Upper lobe of right lung (tissue), 1 donor: ENCODE results near the gene PLCZ1. TPM values are rescaled to one million over a fixed set of nuclear protein-coding genes. Genes with fewer than 3 reads are reported as not detected.

Source experiments
- ATAC-seq: fragments of 200-7000 bp; cut with Tn5 transposase; one replicate; pipeline ENCODE4 v1.9.1; 2020; ENCODE audit warnings: mild to moderate bottlenecking, moderate library complexity
- DNase-seq: peaks from one replicate; pipeline ENCODE4 v3.0.0-alpha.2; 2020
- H3K27ac ChIP-seq: fragments of 200-600 bp; one replicate; pipeline ENCODE4 v1.8.0; 2022
- H3K27me3 ChIP-seq: fragments of 200-600 bp; one replicate; pipeline ENCODE4 v1.8.0; 2022; ENCODE audit warnings: mild to moderate bottlenecking
- H3K36me3 ChIP-seq: fragments of 200-600 bp; one replicate; pipeline ENCODE4 v1.8.0; 2022
- H3K4me1 ChIP-seq: fragments of 200-600 bp; one replicate; pipeline ENCODE4 v1.8.0; 2022
- H3K4me3 ChIP-seq: fragments of 200-600 bp; one replicate; pipeline ENCODE4 v1.8.0; 2022; ENCODE audit warnings: mild to moderate bottlenecking
- H3K9me3 ChIP-seq: fragments of 200-600 bp; one replicate; pipeline ENCODE4 v1.8.0; 2022
- intact Hi-C: fragments of 100-400 bp; cut with DNase I; formaldehyde crosslinking; loops from one replicate; pipeline ENCODE4 v1.11.0; 2022
- total RNA-seq: library from RNA; stranded (reverse); fragmentation: NEBNext Ultra II Directional; extraction: Animal tissue kit (Norgen Biotek cat#: 25700); gene quantifications from one replicate; pipeline ENCODE4 v1.2.1, GENCODE V29; 2021
- TF ChIP-seq, protein P1 (sequence below): fragments of 200-600 bp; IDR thresholded peaks from one replicate; pipeline ENCODE4 v1.8.0; 2022; ENCODE audit warnings: antibody characterized with exemption
- donor health status: DM: no; HTN: yes; CAD: no; lungs with severe emphysema.

The PLCZ1 gene
- total RNA-seq, 1 donor from 2014 or later, result not detected

- Histone ChIP-seq H3K9me3 (no peaks in the 10 kb centered on the region), H3K27me3 (no peaks in the 10 kb centered on the region), H3K4me1 (no peaks in the 10 kb centered on the region), H3K4me3 (no peak overlapping the region), H3K27ac (no peak overlapping the region), H3K36me3 (no peaks in the 10 kb centered on the region)
- no peak for ATAC-seq
- TF ChIP-seq, protein P1, sequence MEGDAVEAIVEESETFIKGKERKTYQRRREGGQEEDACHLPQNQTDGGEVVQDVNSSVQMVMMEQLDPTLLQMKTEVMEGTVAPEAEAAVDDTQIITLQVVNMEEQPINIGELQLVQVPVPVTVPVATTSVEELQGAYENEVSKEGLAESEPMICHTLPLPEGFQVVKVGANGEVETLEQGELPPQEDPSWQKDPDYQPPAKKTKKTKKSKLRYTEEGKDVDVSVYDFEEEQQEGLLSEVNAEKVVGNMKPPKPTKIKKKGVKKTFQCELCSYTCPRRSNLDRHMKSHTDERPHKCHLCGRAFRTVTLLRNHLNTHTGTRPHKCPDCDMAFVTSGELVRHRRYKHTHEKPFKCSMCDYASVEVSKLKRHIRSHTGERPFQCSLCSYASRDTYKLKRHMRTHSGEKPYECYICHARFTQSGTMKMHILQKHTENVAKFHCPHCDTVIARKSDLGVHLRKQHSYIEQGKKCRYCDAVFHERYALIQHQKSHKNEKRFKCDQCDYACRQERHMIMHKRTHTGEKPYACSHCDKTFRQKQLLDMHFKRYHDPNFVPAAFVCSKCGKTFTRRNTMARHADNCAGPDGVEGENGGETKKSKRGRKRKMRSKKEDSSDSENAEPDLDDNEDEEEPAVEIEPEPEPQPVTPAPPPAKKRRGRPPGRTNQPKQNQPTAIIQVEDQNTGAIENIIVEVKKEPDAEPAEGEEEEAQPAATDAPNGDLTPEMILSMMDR, result no peak
- intact Hi-C loops, result no loop called here
- DNase-seq, result no peak
Measured at GRCh38 chr12:18719922-18720510, 17.8 kb downstream of the PLCZ1 start.

DNA sequence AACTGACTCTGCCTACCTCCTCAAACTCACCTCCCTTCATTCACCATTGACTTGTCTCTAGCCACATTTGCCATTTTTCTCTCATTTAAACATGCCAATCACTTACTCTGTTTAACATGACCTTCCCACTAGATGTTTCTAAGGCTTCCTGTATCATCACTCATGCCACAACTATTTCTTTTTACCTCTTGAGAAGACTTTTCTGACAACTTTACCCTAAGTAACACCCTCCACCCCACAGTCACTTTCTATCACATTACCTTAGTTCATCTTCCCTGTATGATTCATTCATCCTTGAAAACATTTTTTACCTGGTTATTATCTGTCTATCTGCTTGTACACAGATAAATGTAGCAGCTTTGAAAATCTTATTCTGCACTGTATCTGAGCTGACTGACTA, 19.4 kb downstream of the PLCZ1 start:
- TF ChIP-seq, protein P1, result no peak
- Histone ChIP-seq H3K27ac (no peak overlapping the region), H3K27me3 (no peaks in the 10 kb centered on the region), H3K4me1 (no peaks in the 10 kb centered on the region), H3K36me3 (no peaks in the 10 kb centered on the region), H3K9me3 (no peaks in the 10 kb centered on the region), H3K4me3 (no peak overlapping the region)
- ATAC-seq (no peak), DNase-seq (no peak)
- intact Hi-C loops, result no loop called here

DNA sequence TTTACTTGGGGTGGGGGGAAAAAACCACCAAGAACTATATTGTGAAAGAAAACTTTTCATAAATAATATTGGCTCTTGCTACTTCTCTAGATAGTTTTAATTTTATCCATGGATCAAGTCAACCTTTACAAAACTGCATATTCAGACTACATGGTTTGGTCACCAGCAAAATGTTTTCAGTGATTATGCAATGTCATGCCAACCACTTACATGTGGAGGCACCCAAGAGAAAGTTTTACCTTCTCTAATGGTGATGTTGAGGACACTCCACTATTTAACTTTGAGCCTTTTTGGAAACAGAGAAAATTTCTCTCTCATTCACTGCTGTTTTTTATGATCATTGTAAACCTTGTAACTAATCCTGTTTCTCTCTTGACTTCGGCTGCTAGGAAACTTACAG, 21.6 kb downstream of the PLCZ1 start:
- H3K4me1 ChIP-seq, result no peaks in the 10 kb centered on the region
- ATAC-seq (no peak), DNase-seq (no peak)
- intact Hi-C loops, result no loop called here
- H3K27ac ChIP-seq, result no peak overlapping the region
- H3K27me3 ChIP-seq, result no peaks in the 10 kb centered on the region
- no peaks in the 10 kb centered on the region for H3K36me3 ChIP-seq
- no peak overlapping the region for H3K4me3 ChIP-seq
- TF ChIP-seq, protein P1, result no peak
- H3K9me3 ChIP-seq, result no peaks in the 10 kb centered on the region

GRCh38 chr12:18706798-18707197, 31.0 kb downstream of the PLCZ1 start:
- Histone ChIP-seq H3K36me3 (no peaks in the 10 kb centered on the region), H3K4me3 (no peak overlapping the region), H3K27me3 (no peaks in the 10 kb centered on the region), H3K9me3 (no peaks in the 10 kb centered on the region), H3K4me1 (no peaks in the 10 kb centered on the region), H3K27ac (no peak overlapping the region)
- ATAC-seq (no peak), DNase-seq (no peak)
- intact Hi-C loops, result no loop called here
- TF ChIP-seq, protein P1, result no peak

GRCh38 chr12:18703911-18704310, 33.9 kb downstream of the PLCZ1 start:
- intact Hi-C loops, result no loop called here
- TF ChIP-seq, protein P1, result no peak
- Histone ChIP-seq H3K27me3 (no peaks in the 10 kb centered on the region), H3K4me3 (no peak overlapping the region), H3K4me1 (no peaks in the 10 kb centered on the region), H3K27ac (no peak overlapping the region), H3K9me3 (no peaks in the 10 kb centered on the region), H3K36me3 (no peaks in the 10 kb centered on the region)
- DNase-seq, result no peak
- no peak for ATAC-seq

GRCh38 chr12:18703321-18703720, 34.5 kb downstream of the PLCZ1 start:
- DNase-seq (no peak), ATAC-seq (no peak)
- TF ChIP-seq, protein P1, result no peak
- no peak overlapping the region for H3K4me3 ChIP-seq
- no peaks in the 10 kb centered on the region for H3K4me1 ChIP-seq
- no peak overlapping the region for H3K27ac ChIP-seq
- H3K27me3 ChIP-seq, result no peaks in the 10 kb centered on the region
- H3K9me3 ChIP-seq, result no peaks in the 10 kb centered on the region
- intact Hi-C loops, result no loop called here
- no peaks in the 10 kb centered on the region for H3K36me3 ChIP-seq
